ENCODE results near the gene SSUH2.
"Not testable (repeated sequence)": the region's sequence is repeated elsewhere in the genome, so short reads cannot be mapped to it uniquely, and the experiment has no call there.

SSUH2 gene

GRCh38 chr3:8584661-8585060 is 59.9 kb downstream of the SSUH2 start:
- no peaks in the 10 kb centered on the region for H3K9me3 ChIP-seq (ENCODE audit: control insufficient read depth in 1 of 2, low read length in 2 of 2)
- H3K4me3 ChIP-seq (ENCODE audit: low read depth in 1 of 2, low read length in 2 of 2), result no peak overlapping the region
- no peaks in the 10 kb centered on the region for H3K4me1 ChIP-seq (ENCODE audit: control insufficient read depth in 1 of 2, insufficient read depth in 2 of 2, low read length in 2 of 2)
- no peak overlapping the region for H3K27ac ChIP-seq (ENCODE audit: low read length)
- no peaks in the 10 kb centered on the region for H3K36me3 ChIP-seq (ENCODE audit: control insufficient read depth in 1 of 2, insufficient read depth in 2 of 2, low read length in 2 of 2)
- H3K27me3 ChIP-seq (ENCODE audit: low read depth, low read length), result no peaks in the 10 kb centered on the region

- no peaks in the 10 kb centered on the region for H3K27me3 ChIP-seq (ENCODE audit: low read depth, low read length)
- no peak overlapping the region for H3K27ac ChIP-seq (ENCODE audit: low read length)
- H3K9me3 ChIP-seq (ENCODE audit: control insufficient read depth in 1 of 2, low read length in 2 of 2), result no peaks in the 10 kb centered on the region
- no peaks in the 10 kb centered on the region for H3K36me3 ChIP-seq (ENCODE audit: control insufficient read depth in 1 of 2, insufficient read depth in 2 of 2, low read length in 2 of 2)
- no peak overlapping the region for H3K4me3 ChIP-seq (ENCODE audit: low read depth in 1 of 2, low read length in 2 of 2)
- H3K4me1 ChIP-seq (ENCODE audit: control insufficient read depth in 1 of 2, insufficient read depth in 2 of 2, low read length in 2 of 2), result no peaks in the 10 kb centered on the region
These were observed 62.7 kb downstream of the SSUH2 start for GRCh38 chr3:8581806-8582445.

GRCh38 chr3:8581373-8581772 is 63.2 kb downstream of the SSUH2 start:
- no peaks in the 10 kb centered on the region for H3K4me1 ChIP-seq (ENCODE audit: control insufficient read depth in 1 of 2, insufficient read depth in 2 of 2, low read length in 2 of 2)
- no peaks in the 10 kb centered on the region for H3K9me3 ChIP-seq (ENCODE audit: control insufficient read depth in 1 of 2, low read length in 2 of 2)
- H3K27me3 ChIP-seq (ENCODE audit: low read depth, low read length), result no peaks in the 10 kb centered on the region
- no peak overlapping the region for H3K27ac ChIP-seq (ENCODE audit: low read length)
- H3K36me3 ChIP-seq (ENCODE audit: control insufficient read depth in 1 of 2, insufficient read depth in 2 of 2, low read length in 2 of 2), result no peaks in the 10 kb centered on the region
- no peak overlapping the region for H3K4me3 ChIP-seq (ENCODE audit: low read depth in 1 of 2, low read length in 2 of 2)

GRCh38 chr3:8580434-8580833 is 64.2 kb downstream of the SSUH2 start:
- not testable (repeated sequence) for H3K36me3 ChIP-seq (ENCODE audit: control insufficient read depth in 1 of 2, insufficient read depth in 2 of 2, low read length in 2 of 2); H3K9me3 ChIP-seq (ENCODE audit: control insufficient read depth in 1 of 2, low read length in 2 of 2); H3K27ac ChIP-seq (ENCODE audit: low read length); H3K27me3 ChIP-seq (ENCODE audit: low read depth, low read length); H3K4me3 ChIP-seq (ENCODE audit: low read depth in 1 of 2, low read length in 2 of 2); H3K4me1 ChIP-seq (ENCODE audit: control insufficient read depth in 1 of 2, insufficient read depth in 2 of 2, low read length in 2 of 2)

GRCh38 chr3:8579943-8580342 is 64.7 kb downstream of the SSUH2 start:
- Histone ChIP-seq H3K27ac (ENCODE audit: low read length) (no peak overlapping the region), H3K27me3 (ENCODE audit: low read depth, low read length) (no peaks in the 10 kb centered on the region), H3K4me3 (ENCODE audit: low read depth in 1 of 2, low read length in 2 of 2) (no peak overlapping the region)

GRCh38 chr3:8579096-8579495 is 65.5 kb downstream of the SSUH2 start:
- no peaks in the 10 kb centered on the region for H3K9me3 ChIP-seq (ENCODE audit: control insufficient read depth in 1 of 2, low read length in 2 of 2)
- H3K27ac ChIP-seq (ENCODE audit: low read length), result no peak overlapping the region
- no peaks in the 10 kb centered on the region for H3K36me3 ChIP-seq (ENCODE audit: control insufficient read depth in 1 of 2, insufficient read depth in 2 of 2, low read length in 2 of 2)
- H3K4me1 ChIP-seq (ENCODE audit: control insufficient read depth in 1 of 2, insufficient read depth in 2 of 2, low read length in 2 of 2), result no peaks in the 10 kb centered on the region
- no peak overlapping the region for H3K4me3 ChIP-seq (ENCODE audit: low read depth in 1 of 2, low read length in 2 of 2)
- H3K27me3 ChIP-seq (ENCODE audit: low read depth, low read length), result no peaks in the 10 kb centered on the region

More at GRCh38 chr3:8579943-8580342, 64.7 kb downstream of the SSUH2 start:
- no peaks in the 10 kb centered on the region for H3K36me3 ChIP-seq (ENCODE audit: control insufficient read depth in 1 of 2, insufficient read depth in 2 of 2, low read length in 2 of 2)
- no peaks in the 10 kb centered on the region for H3K4me1 ChIP-seq (ENCODE audit: control insufficient read depth in 1 of 2, insufficient read depth in 2 of 2, low read length in 2 of 2)
- no peaks in the 10 kb centered on the region for H3K9me3 ChIP-seq (ENCODE audit: control insufficient read depth in 1 of 2, low read length in 2 of 2)

- Histone ChIP-seq H3K9me3 (ENCODE audit: control insufficient read depth in 1 of 2, low read length in 2 of 2) (no peaks in the 10 kb centered on the region), H3K27ac (ENCODE audit: low read length) (no peak overlapping the region), H3K4me3 (ENCODE audit: low read depth in 1 of 2, low read length in 2 of 2) (no peak overlapping the region), H3K4me1 (ENCODE audit: control insufficient read depth in 1 of 2, insufficient read depth in 2 of 2, low read length in 2 of 2) (no peaks in the 10 kb centered on the region), H3K27me3 (ENCODE audit: low read depth, low read length) (no peaks in the 10 kb centered on the region), H3K36me3 (ENCODE audit: control insufficient read depth in 1 of 2, insufficient read depth in 2 of 2, low read length in 2 of 2) (no peaks in the 10 kb centered on the region)
These were observed 66.3 kb downstream of the SSUH2 start for GRCh38 chr3:8578282-8578681.

GRCh38 chr3:8576841-8577571 is 67.6 kb downstream of the SSUH2 start:
- H3K27me3 ChIP-seq (ENCODE audit: low read depth, low read length), result no peaks in the 10 kb centered on the region
- no peak overlapping the region for H3K27ac ChIP-seq (ENCODE audit: low read length)
- no peaks in the 10 kb centered on the region for H3K4me1 ChIP-seq (ENCODE audit: control insufficient read depth in 1 of 2, insufficient read depth in 2 of 2, low read length in 2 of 2)
- no peaks in the 10 kb centered on the region for H3K36me3 ChIP-seq (ENCODE audit: control insufficient read depth in 1 of 2, insufficient read depth in 2 of 2, low read length in 2 of 2)
- H3K4me3 ChIP-seq (ENCODE audit: low read depth in 1 of 2, low read length in 2 of 2), result no peak overlapping the region
- no peaks in the 10 kb centered on the region for H3K9me3 ChIP-seq (ENCODE audit: control insufficient read depth in 1 of 2, low read length in 2 of 2)

GRCh38 chr3:8576436-8576835 is 68.2 kb downstream of the SSUH2 start:
- Histone ChIP-seq H3K27me3 (ENCODE audit: low read depth, low read length) (no peaks in the 10 kb centered on the region), H3K9me3 (ENCODE audit: control insufficient read depth in 1 of 2, low read length in 2 of 2) (no peaks in the 10 kb centered on the region), H3K36me3 (ENCODE audit: control insufficient read depth in 1 of 2, insufficient read depth in 2 of 2, low read length in 2 of 2) (no peaks in the 10 kb centered on the region), H3K4me1 (ENCODE audit: control insufficient read depth in 1 of 2, insufficient read depth in 2 of 2, low read length in 2 of 2) (no peaks in the 10 kb centered on the region), H3K27ac (ENCODE audit: low read length) (no peak overlapping the region), H3K4me3 (ENCODE audit: low read depth in 1 of 2, low read length in 2 of 2) (no peak overlapping the region)

- Histone ChIP-seq H3K9me3 (ENCODE audit: control insufficient read depth in 1 of 2, low read length in 2 of 2) (no peaks in the 10 kb centered on the region), H3K4me3 (ENCODE audit: low read depth in 1 of 2, low read length in 2 of 2) (no peak overlapping the region), H3K36me3 (ENCODE audit: control insufficient read depth in 1 of 2, insufficient read depth in 2 of 2, low read length in 2 of 2) (no peaks in the 10 kb centered on the region), H3K4me1 (ENCODE audit: control insufficient read depth in 1 of 2, insufficient read depth in 2 of 2, low read length in 2 of 2) (no peaks in the 10 kb centered on the region), H3K27ac (ENCODE audit: low read length) (no peak overlapping the region), H3K27me3 (ENCODE audit: low read depth, low read length) (no peaks in the 10 kb centered on the region)
These were observed 69.1 kb downstream of the SSUH2 start for GRCh38 chr3:8575364-8576104.

- no peak overlapping the region for H3K4me3 ChIP-seq (ENCODE audit: low read depth in 1 of 2, low read length in 2 of 2)
- no peak overlapping the region for H3K27ac ChIP-seq (ENCODE audit: low read length)
- H3K4me1 ChIP-seq (ENCODE audit: control insufficient read depth in 1 of 2, insufficient read depth in 2 of 2, low read length in 2 of 2), result no peaks in the 10 kb centered on the region
- no peaks in the 10 kb centered on the region for H3K36me3 ChIP-seq (ENCODE audit: control insufficient read depth in 1 of 2, insufficient read depth in 2 of 2, low read length in 2 of 2)
- H3K9me3 ChIP-seq (ENCODE audit: control insufficient read depth in 1 of 2, low read length in 2 of 2), result no peaks in the 10 kb centered on the region
- H3K27me3 ChIP-seq (ENCODE audit: low read depth, low read length), result no peaks in the 10 kb centered on the region
These were observed 69.8 kb downstream of the SSUH2 start for GRCh38 chr3:8574670-8575322.

Data from muscle layer of duodenum (tissue), 2 donors.